ENCODE data around the gene C20orf202.

C20orf202 gene

DNA sequence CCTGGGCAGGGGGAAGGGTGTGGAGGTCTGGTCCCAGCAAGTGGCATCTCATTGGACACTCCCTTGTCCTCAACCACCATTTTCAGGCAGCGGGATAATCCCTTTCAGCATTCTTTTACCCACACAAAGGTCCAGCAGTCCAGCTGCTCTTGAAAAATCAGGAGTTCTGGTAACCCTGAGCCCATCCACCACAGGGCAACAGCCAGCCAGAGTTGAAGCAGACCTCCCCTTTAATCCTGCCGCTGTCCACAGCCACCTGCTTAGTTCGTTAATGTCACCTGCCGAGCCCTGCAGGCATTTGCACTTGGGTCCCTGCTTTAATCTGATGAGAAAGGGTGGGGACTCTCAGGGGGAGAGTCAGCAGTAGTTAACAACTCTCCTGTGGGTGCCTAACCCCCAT, 29.6 kb upstream of the C20orf202 start:
- no peak for DNase-seq (ENCODE audit: low spot score)
- TF ChIP-seq, protein P1, sequence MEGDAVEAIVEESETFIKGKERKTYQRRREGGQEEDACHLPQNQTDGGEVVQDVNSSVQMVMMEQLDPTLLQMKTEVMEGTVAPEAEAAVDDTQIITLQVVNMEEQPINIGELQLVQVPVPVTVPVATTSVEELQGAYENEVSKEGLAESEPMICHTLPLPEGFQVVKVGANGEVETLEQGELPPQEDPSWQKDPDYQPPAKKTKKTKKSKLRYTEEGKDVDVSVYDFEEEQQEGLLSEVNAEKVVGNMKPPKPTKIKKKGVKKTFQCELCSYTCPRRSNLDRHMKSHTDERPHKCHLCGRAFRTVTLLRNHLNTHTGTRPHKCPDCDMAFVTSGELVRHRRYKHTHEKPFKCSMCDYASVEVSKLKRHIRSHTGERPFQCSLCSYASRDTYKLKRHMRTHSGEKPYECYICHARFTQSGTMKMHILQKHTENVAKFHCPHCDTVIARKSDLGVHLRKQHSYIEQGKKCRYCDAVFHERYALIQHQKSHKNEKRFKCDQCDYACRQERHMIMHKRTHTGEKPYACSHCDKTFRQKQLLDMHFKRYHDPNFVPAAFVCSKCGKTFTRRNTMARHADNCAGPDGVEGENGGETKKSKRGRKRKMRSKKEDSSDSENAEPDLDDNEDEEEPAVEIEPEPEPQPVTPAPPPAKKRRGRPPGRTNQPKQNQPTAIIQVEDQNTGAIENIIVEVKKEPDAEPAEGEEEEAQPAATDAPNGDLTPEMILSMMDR (IDR thresholded peaks at IDR 0.05; ENCODE audit: extremely low read depth, missing control alignments): no peak

DNA sequence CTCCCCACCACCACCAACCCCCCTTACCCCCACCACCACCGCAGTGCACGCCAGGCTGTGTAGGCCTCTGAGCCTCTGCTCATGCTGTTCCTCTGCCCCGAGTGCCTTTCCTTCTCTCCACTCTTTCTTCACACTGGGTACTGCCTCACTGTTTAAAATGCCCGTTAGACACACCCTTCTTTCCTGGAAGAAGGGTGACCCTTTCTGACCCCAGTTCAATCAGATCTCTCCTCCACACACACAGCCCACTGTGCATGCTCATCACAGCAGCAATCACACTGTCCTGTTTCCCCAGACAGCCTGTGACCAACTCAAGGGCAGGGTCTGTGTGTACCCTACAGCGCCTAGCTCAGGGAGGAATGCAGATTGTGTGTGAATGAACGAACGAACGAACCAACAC, 28.5 kb upstream of the C20orf202 start:
- TF ChIP-seq, protein P1 (IDR thresholded peaks at IDR 0.05; ENCODE audit: extremely low read depth, missing control alignments): no peak
- no peak for DNase-seq (ENCODE audit: low spot score)

DNA sequence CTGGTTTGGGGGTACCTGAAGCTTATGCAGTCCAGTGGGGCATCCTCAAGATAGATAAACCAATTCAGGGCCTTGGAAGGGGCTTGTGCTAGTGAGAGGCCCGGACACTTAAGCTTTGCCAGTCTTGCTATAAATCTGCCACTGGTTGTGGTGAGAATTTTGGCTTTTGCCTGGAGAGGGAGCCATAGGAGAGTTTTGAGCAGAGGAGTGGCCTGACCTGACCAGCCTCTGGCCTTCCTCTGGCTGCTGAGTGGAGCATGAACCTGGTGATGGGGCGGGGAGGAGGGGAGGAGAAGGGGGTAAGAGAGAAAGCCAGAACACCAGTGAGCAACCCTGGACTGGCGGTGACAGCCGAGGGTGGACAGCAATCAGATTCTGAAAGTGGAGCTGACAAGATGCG, 25.6 kb upstream of the C20orf202 start:
- TF ChIP-seq, protein P1 (IDR thresholded peaks at IDR 0.05; ENCODE audit: extremely low read depth, missing control alignments): no peak
- DNase-seq (ENCODE audit: low spot score): no peak

DNA sequence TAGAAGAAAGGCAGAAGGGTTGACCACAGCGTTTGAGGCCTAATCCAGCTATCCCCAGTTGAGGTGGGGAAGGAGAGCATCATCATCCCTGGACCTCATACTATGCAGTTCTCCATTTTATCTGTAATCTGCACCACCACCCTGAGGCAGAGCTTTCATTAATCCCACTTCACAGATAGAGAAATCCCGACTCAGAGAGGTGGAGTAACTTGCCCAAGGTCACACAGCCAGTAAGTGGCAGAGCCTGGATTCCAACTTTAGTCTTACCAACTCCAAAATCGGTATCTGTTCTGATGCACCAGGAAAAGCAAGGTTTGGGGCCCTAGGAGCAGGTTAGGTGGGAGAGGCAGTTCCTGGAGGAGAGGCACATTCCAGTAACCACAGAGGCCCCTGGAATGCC, 25.2 kb upstream of the C20orf202 start:
- TF ChIP-seq, protein P1 (IDR thresholded peaks at IDR 0.05; ENCODE audit: extremely low read depth, missing control alignments): no peak
- no peak for DNase-seq (ENCODE audit: low spot score)

DNA sequence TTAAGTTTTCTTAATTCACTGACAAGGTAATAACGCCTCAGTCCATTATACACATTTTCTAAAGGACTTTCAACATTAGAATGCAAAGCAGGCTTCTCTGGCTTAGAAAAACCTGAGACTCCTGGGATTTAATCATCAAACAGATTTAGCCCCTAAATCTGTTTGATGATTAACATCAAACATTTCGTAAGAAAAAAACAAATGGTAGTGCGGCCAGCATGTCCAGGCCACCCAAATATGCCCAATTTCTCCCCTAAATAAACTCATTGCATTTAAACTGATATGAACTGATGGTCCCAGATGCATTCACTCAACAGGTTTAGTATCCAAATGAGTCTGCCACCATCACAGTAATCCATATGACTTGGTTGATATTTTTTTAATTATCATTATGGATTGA, 24.6 kb upstream of the C20orf202 start:
- no peak for DNase-seq (ENCODE audit: low spot score)
- TF ChIP-seq, protein P1 (IDR thresholded peaks at IDR 0.05; ENCODE audit: extremely low read depth, missing control alignments): no peak

- no peak for DNase-seq (ENCODE audit: low spot score)
- TF ChIP-seq, protein P1 (IDR thresholded peaks at IDR 0.05; ENCODE audit: extremely low read depth, missing control alignments): no peak
Observed at GRCh38 chr20:1180949-1181348, 22.3 kb upstream of the C20orf202 start.

- TF ChIP-seq, protein P1 (IDR thresholded peaks at IDR 0.05; ENCODE audit: extremely low read depth, missing control alignments): no peak
- DNase-seq (ENCODE audit: low spot score): no peak
Observed at GRCh38 chr20:1182106-1182505, 21.1 kb upstream of the C20orf202 start.
